ENCODE measurements around the gene SLC4A7. TPM values are rescaled to one million over a fixed set of nuclear protein-coding genes. Genes with fewer than 3 reads are reported as not detected.

Gene SLC4A7
- total and polyA plus RNA-seq, 10 of the 15 experiments (the other 5 are each of a cell fraction or from before 2014, with no cell fraction given) = 4.4 to 41.4 (median 18.3) TPM

- ChIA-PET CTCF (interaction anchor here (0.5 to 2.3 kb wide), 2 partner anchors 19 to 101 kb away, joined by 3 to 9 read pairs; no protein-coding TSS in a partner anchor), SMC1A (ENCODE audit: uncharacterized antibody, unreplicated experiment) (interaction anchor here (0.8 to 1.3 kb wide), 7 partner anchors 11 to 195 kb away, joined by 3 to 5 read pairs (median 3); no protein-coding TSS in a partner anchor), RAD21 (ENCODE audit: unreplicated experiment) (no interaction called here), POLR2A (no interaction called here)
- Histone ChIP-seq H3K27me3 (replicated peaks in 1 of 2; ENCODE audit: control insufficient read depth in 2 of 2, insufficient read depth in 2 of 2, low read length in 1 of 2) (no peaks in the 10 kb centered on the region), H3K4me3 (no peak overlapping the region), H3K79me2 (ENCODE audit: control insufficient read depth, insufficient read depth, low read length) (peaks cover 28% of the 10 kb centered on the region), H3K9me3 (replicated peaks; ENCODE audit: control insufficient read depth, insufficient read depth, low read length) (no peaks in the 10 kb centered on the region), H3K27ac (ENCODE audit: control insufficient read depth, insufficient read depth) (no peak overlapping the region), H3K36me3 (ENCODE audit: control insufficient read depth in 2 of 2, insufficient read depth in 2 of 2, low read length in 1 of 2) (no peaks in the 10 kb centered on the region), H4K20me1 (ENCODE audit: control insufficient read depth, insufficient read depth) (no peaks in the 10 kb centered on the region), H2AFZ (ENCODE audit: control insufficient read depth, low read depth, low read length) (no peak overlapping the region), H3K4me2 (ENCODE audit: control insufficient read depth, insufficient read depth) (no peak overlapping the region), H3K4me1 (ENCODE audit: control insufficient read depth, insufficient read depth, low read length) (no peaks in the 10 kb centered on the region), H3K9ac (ENCODE audit: control insufficient read depth, insufficient read depth, low read length) (no peak overlapping the region)
- DNase-seq (ENCODE audit: low read depth, low spot score) (no peak), ATAC-seq (no peak), FAIRE-seq (no peak)
- no peak for TF ChIP-seq SMC3 (IDR thresholded peaks at IDR 0.05; ENCODE audit: borderline replicate concordance, low read length)
- no peak for TF ChIP-seq YBX1 (IDR thresholded peaks at IDR 0.05)
- no peak for TF ChIP-seq TCF7 (IDR thresholded peaks at IDR 0.05; ENCODE audit: borderline replicate concordance)
- TF ChIP-seq E2F8 (IDR thresholded peaks at IDR 0.05; ENCODE audit: low read depth, partially characterized antibody) = no peak
- TF ChIP-seq NR2C2 (IDR thresholded peaks at IDR 0.05; ENCODE audit: borderline replicate concordance, control insufficient read depth, insufficient read length, low read depth) = no peak
- TF ChIP-seq KLF5 (IDR thresholded peaks at IDR 0.05; ENCODE audit: partially characterized antibody) = no peak
- TF ChIP-seq ZBTB40 (IDR thresholded peaks at IDR 0.05; ENCODE audit: borderline replicate concordance) = no peak
- BruUV-seq (replicated peaks) = no TSS peak
- 58% methylated on average over 7 of the region's 7 CpGs for WGBS (ENCODE audit: insufficient coverage, insufficient replicate concordance, low lambda C conversion rate, missing lambda C conversion rate)
- in situ Hi-C loops (cut with MboI) (loop anchor here (10.0 kb wide), 1 partner anchor 858 kb away; the partner anchor contains the start of genes AZI2 and ZCWPW2), intact Hi-C loops (cut with micrococcal nuclease; ENCODE audit: unreplicated experiment) (loop anchor here (10.0 kb wide), 1 partner anchor 858 kb away; the partner anchor contains the start of genes AZI2 and ZCWPW2)
Observed at GRCh38 chr3:27486336-27486735, 2.2 kb upstream of the SLC4A7 start.

Measured in GM12878 (cell line).